Endothelial cell of umbilical vein (primary cell): ENCODE data around the gene TFAP2E. TPM values are rescaled to one million over a fixed set of nuclear protein-coding genes. Genes with fewer than 3 reads are reported as not detected.

Experiments used
- BruUV-seq: library from RNA; stranded (reverse); fragments of 400-500 nt; replicated peaks from 2 replicates; lab custom pipeline; 2021; lab: Mats Ljungman, UMichigan
- CTCF ChIA-PET: fragments of 300-600, 350-600 bp; sonication (Branson Sonifier 250); formaldehyde crosslinking; loops from one replicate; lab custom pipeline; 2021; ENCODE audit warnings: antibody characterized with exemption, inconsistent platforms; lab: Charles Lee
- POLR2A ChIA-PET: fragments of 300-600, 350-600 bp; sonication (Branson Sonifier 250); formaldehyde crosslinking; loops from one replicate; lab custom pipeline; 2021; ENCODE audit warnings: antibody characterized with exemption, inconsistent platforms; lab: Charles Lee
- DNase-seq: peaks from one replicate; pipeline ENCODE4 v3.0.0-alpha.2; 2011; ENCODE audit warnings: low read depth, low spot score
- FAIRE-seq: peaks from 2 replicates; lab custom pipeline; 2011; peaks lifted over from hg19 to GRCh38; lab: Jason Lieb, UNC
- H2AFZ ChIP-seq: 2 replicates; pipeline ENCODE4 v1.6.0; 2012; ENCODE audit warnings: low read depth, low read length, control low read depth, inconsistent platforms
- H3K27ac ChIP-seq: 2 replicates; pipeline ENCODE4 v1.5.1; 2011; ENCODE audit warnings: low read depth, mild to moderate bottlenecking, control low read depth, low read length, moderate library complexity; ENCODE audit not compliant: insufficient read depth
- H3K27me3 ChIP-seq, 2 experiments: 2 replicates each; pipeline versions ENCODE4 v1.6.0 to v1.6.1; 2011; ENCODE audit warnings: low read length in 2 of 2, mixed read lengths in 1 of 2; ENCODE audit not compliant: control insufficient read depth in 2 of 2, insufficient read depth in 2 of 2
- H3K36me3 ChIP-seq, 2 experiments: 2 replicates in 1 of 2; 3 replicates in 1 of 2; pipeline ENCODE4 v1.5.1; 2011; ENCODE audit warnings: low read length in 2 of 2, mild to moderate bottlenecking in 1 of 2, moderate library complexity in 1 of 2; ENCODE audit not compliant: control insufficient read depth in 2 of 2, insufficient read depth in 2 of 2; ENCODE audit errors: extremely low read depth in 1 of 2
- H3K4me1 ChIP-seq: 3 replicates; pipeline ENCODE4 v1.5.1; 2011; ENCODE audit warnings: mild to moderate bottlenecking, low read length; ENCODE audit not compliant: control insufficient read depth, insufficient read depth; ENCODE audit errors: extremely low read depth
- H3K4me2 ChIP-seq: 2 replicates; pipeline ENCODE4 v1.6.1; 2011; ENCODE audit warnings: low read length, control low read depth, mixed read lengths; ENCODE audit not compliant: insufficient read depth
- H3K4me3 ChIP-seq, 3 experiments: fragments of 200-600 bp in 1 of 3; sonication (generic), shearing (Covaris generic) in 1 of 3; replicated peaks in 1 of 3; 2 replicates each; pipeline ENCODE4 v1.5.1; 2011 to 2016; ENCODE audit warnings: control low read depth in 3 of 3, low read length in 3 of 3, mild to moderate bottlenecking in 2 of 3, inconsistent platforms in 1 of 3, low read depth in 1 of 3, moderate library complexity in 1 of 3; ENCODE audit not compliant: insufficient read depth in 1 of 3
- H3K79me2 ChIP-seq: 2 replicates; pipeline ENCODE4 v1.6.0; 2012; ENCODE audit warnings: low read length, inconsistent platforms; ENCODE audit not compliant: control insufficient read depth, insufficient read depth
- H3K9ac ChIP-seq: replicated peaks from 2 replicates; pipeline ENCODE3; 2011; ENCODE audit warnings: low read length, control low read depth; ENCODE audit not compliant: insufficient read depth; ENCODE audit errors: extremely low read depth
- H3K9me1 ChIP-seq: replicated peaks from 3 replicates; pipeline ENCODE4 v1.6.0; 2011; ENCODE audit warnings: mild to moderate bottlenecking, low read length; ENCODE audit not compliant: control insufficient read depth, insufficient read depth; ENCODE audit errors: extremely low read depth
- H3K9me3 ChIP-seq: replicated peaks from 2 replicates; pipeline ENCODE4 v1.5.1; 2012; ENCODE audit warnings: low read length, inconsistent platforms; ENCODE audit not compliant: control insufficient read depth, insufficient read depth
- H4K20me1 ChIP-seq: replicated peaks from 2 replicates; pipeline ENCODE3; 2011; ENCODE audit warnings: mild to moderate bottlenecking, low read length; ENCODE audit not compliant: control insufficient read depth, insufficient read depth; ENCODE audit errors: extremely low read depth
- EZH2 ChIP-seq: IDR thresholded peaks from 2 replicates; pipeline ENCODE4 v1.6.1; 2012; ENCODE audit warnings: borderline replicate concordance, low read depth, mild to moderate bottlenecking, moderate library complexity, low read length, inconsistent platforms; ENCODE audit not compliant: severe bottlenecking
- GATA2 ChIP-seq: IDR thresholded peaks from 2 replicates; pipeline ENCODE4 v1.7.0; 2011; ENCODE audit warnings: low read depth, mild to moderate bottlenecking, moderate library complexity, mixed read lengths, low read length; ENCODE audit not compliant: insufficient read length, insufficient read depth
- MAX ChIP-seq: IDR thresholded peaks from 2 replicates; pipeline ENCODE4 v1.6.1; 2011; ENCODE audit not compliant: insufficient read depth, insufficient read length
- MYC ChIP-seq: IDR thresholded peaks from one replicate; pipeline ENCODE4 v1.6.1; 2011; ENCODE audit warnings: mild to moderate bottlenecking, low read depth, low read length
- POLR2A ChIP-seq: IDR thresholded peaks from 2 replicates; pipeline ENCODE4 v1.6.1; 2012; ENCODE audit warnings: low read depth, mild to moderate bottlenecking, control low read depth, low read length
- POLR2AphosphoS5 ChIP-seq: IDR thresholded peaks from 2 replicates; pipeline ENCODE4 v1.6.1; 2012; ENCODE audit warnings: low read depth, mild to moderate bottlenecking, control low read depth, low read length, moderate library complexity; ENCODE audit not compliant: insufficient read depth
- dilution Hi-C: fragments of 300-500 bp; cut with MboI; formaldehyde crosslinking; loops from one replicate; pipeline ENCODE4 v1.15.0; 2019; ENCODE audit warnings: low sequenced_read_pairs; ENCODE audit not compliant: extremely low pct_ligation_motif_present
- intact Hi-C: fragments of 100-400 bp; cut with micrococcal nuclease; formaldehyde crosslinking; loops from one replicate; pipeline ENCODE4 v1.10.0; 2022
- polyA plus RNA-seq, 4 experiments: library from polyadenylated mRNA; depleted of rRNA in 3 of 4; stranded (reverse) in 3 of 4; unstranded in 1 of 4; fragments of >200 nt; gene quantifications; 2 replicates each; pipeline versions ENCODE4 v1.2.1 to v1.2.3, GENCODE V29; 2011 to 2012; ENCODE audit warnings: missing spikeins in 1 of 4
- total RNA-seq: library from RNA; stranded (reverse); gene quantifications from 2 replicates; pipeline ENCODE4 v1.2.3, GENCODE V29; 2021

TFAP2E gene
- total and polyA plus RNA-seq, 2 donors (not counting 3 experiments of a cell fraction or from before 2014, with no cell fraction given): 0.06 TPM; not detected in 1

DNA sequence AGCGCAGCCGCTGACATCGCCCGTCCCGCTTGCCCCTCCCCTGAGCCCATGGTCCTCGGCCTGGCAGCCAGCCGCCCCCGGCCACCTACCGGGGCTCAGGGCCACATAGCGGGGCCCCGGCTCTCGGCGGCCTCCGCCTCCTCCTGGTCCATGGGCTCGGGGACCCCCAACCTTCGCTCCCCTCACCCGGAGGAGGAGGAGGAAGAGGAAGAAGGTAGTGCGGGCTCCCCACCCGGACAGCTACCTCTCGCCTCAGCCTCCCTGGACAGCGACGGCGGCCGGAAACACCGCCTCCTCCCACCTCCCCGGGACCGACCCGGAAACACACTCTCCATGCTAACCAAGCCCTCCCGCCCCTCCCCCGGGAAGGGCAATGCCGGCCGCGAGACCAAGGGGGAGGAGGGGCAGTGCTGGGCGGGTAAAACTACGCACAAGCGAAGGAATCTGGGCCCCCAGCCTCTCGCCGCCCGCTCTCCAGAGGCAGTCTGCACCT, 15.9 kb upstream of the TFAP2E start, which contains the start of gene KIAA0319L:
KIAA0319L (minus strand) TSS at position 286 of the 493 bp plus-strand sequence. CDS start 2,912 bp downstream, outside the sequence.
- H3K79me2 ChIP-seq: peaks cover 13% of the 10 kb centered on the region
- no peaks in the 10 kb centered on the region for H3K36me3 ChIP-seq
- H3K9me3 ChIP-seq: no peaks in the 10 kb centered on the region
- H3K4me2 ChIP-seq: peak within 1 kb of the TSS; percentile 93
- no TSS peak for BruUV-seq
- dilution Hi-C loops (no loop called here), intact Hi-C loops (loop anchor here (1.0 to 10.0 kb wide), 4 partner anchors 51 to 365 kb away; partner anchors contain the start of gene SFPQ)
- TF ChIP-seq EZH2 (no peak), MYC (peak; percentile 13), MAX (peak; percentile 10)
- POLR2A ChIA-PET: interaction anchor here (0.9 to 2.3 kb wide), 2 partner anchors 105 to 159 kb away, joined by 3 to 15 read pairs; no protein-coding TSS in a partner anchor
- peak within 1 kb of the TSS; percentile 74 for H3K9ac ChIP-seq
- CTCF ChIA-PET: interaction anchor here (0.7 to 8.5 kb wide), 4 partner anchors 11 to 158 kb away, joined by 4 to 155 read pairs (median 6); partner anchors contain the start of gene TFAP2E
- FAIRE-seq: no peak
- peak within 1 kb of the TSS; percentile 73 for H2AFZ ChIP-seq
- DNase-seq: no peak
- no peaks in the 10 kb centered on the region for H3K9me1 ChIP-seq
- peak within 1 kb of the TSS; percentile 65 for H3K27ac ChIP-seq
- H3K4me3 ChIP-seq: peak within 1 kb of the TSS; percentile 46 to 59 (median 53)
- no peaks in the 10 kb centered on the region for H3K27me3 ChIP-seq
- H4K20me1 ChIP-seq: no peaks in the 10 kb centered on the region
- H3K4me1 ChIP-seq: peaks cover 6% of the 10 kb centered on the region

GRCh38 chr1:35557611-35558373, 15.3 kb upstream of the TFAP2E start, which contains the start of gene NCDN:
NCDN (plus strand) TSS chr1:35557799; CDS start chr1:35558191, 392 bp downstream.
- CTCF ChIA-PET: interaction anchor here (0.7 to 8.5 kb wide), 3 partner anchors 16 to 158 kb away, joined by 4 to 155 read pairs (median 4); partner anchors contain the start of gene TFAP2E

More at GRCh38 chr1:35557611-35558373, 15.3 kb upstream of the TFAP2E start, which contains the start of gene NCDN:
- H3K9ac ChIP-seq: peak within 1 kb of the TSS; percentile 74
- dilution Hi-C loops: no loop called here
- H2AFZ ChIP-seq: peak within 1 kb of the TSS; percentile 73
- H3K36me3 ChIP-seq: peaks cover 0 to 2% of the 10 kb centered on the region in 2 experiments
- FAIRE-seq: peak; percentile 96
- H3K4me3 ChIP-seq: peak within 1 kb of the TSS; percentile 46 to 59 (median 53)
- no peaks in the 10 kb centered on the region for H3K9me1 ChIP-seq
- no peaks in the 10 kb centered on the region for H4K20me1 ChIP-seq
- H3K27ac ChIP-seq: peak within 1 kb of the TSS; percentile 65
- H3K27me3 ChIP-seq: no peaks in the 10 kb centered on the region
- BruUV-seq: TSS peak; percentile 79
- POLR2A ChIA-PET: interaction anchor here (0.9 to 2.3 kb wide), 2 partner anchors 106 to 158 kb away, joined by 3 to 15 read pairs; no protein-coding TSS in a partner anchor
- H3K9me3 ChIP-seq: no peaks in the 10 kb centered on the region
- peaks cover 6% of the 10 kb centered on the region for H3K4me1 ChIP-seq
- TF ChIP-seq MAX (no peak), POLR2A (peak; percentile 89), POLR2AphosphoS5 (peak; percentile 86), EZH2 (no peak), GATA2 (no peak), MYC (peak; percentile 37)
- H3K79me2 ChIP-seq: peaks cover 13% of the 10 kb centered on the region
- H3K4me2 ChIP-seq: peak within 1 kb of the TSS; percentile 93
- intact Hi-C loops: loop anchor here (1.0 to 10.0 kb wide), 4 partner anchors 51 to 365 kb away; partner anchors contain the start of gene SFPQ
- DNase-seq: peak; percentile 97
